ENCODE results near the gene GMDS.

GMDS gene

DNA sequence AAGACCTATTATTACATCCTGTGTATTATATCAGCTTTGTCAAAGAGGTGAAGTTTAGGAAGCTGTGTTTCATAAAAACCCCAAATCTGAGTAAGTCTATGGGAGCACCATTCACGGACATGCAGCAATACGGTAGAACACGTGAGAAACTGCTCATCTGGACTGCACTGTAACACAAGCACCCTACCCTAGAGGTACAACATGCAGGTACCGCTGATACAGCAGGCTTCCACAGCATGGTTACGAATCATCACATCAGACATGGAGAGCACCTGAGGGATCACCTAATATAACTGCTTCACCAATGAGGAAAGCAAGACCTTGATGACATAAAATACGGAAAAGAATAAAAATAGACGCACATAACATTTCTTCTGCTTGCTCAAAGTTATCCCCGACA lies 96.7 kb downstream of the GMDS start:
- Histone ChIP-seq H3K27me3 (ENCODE audit: insufficient read depth, low read depth) (no peaks in the 10 kb centered on the region), H3K79me2 (ENCODE audit: insufficient read depth, low read depth) (no peaks in the 10 kb centered on the region), H3K27ac (no peak overlapping the region), H2AFZ (ENCODE audit: low read depth) (no peak overlapping the region), H3K4me2 (no peak overlapping the region), H3K4me1 (ENCODE audit: low read depth, poor library complexity, severe bottlenecking) (no peaks in the 10 kb centered on the region), H4K20me1 (ENCODE audit: insufficient read depth) (no peaks in the 10 kb centered on the region), H3K36me3 (ENCODE audit: insufficient read depth) (no peaks in the 10 kb centered on the region), H3K9ac (no peak overlapping the region), H3K4me3 (IDR thresholded peaks at IDR 0.05; ENCODE audit: insufficient read depth, low read depth, low read length) (no peak overlapping the region)
- TF ChIP-seq, protein P1, sequence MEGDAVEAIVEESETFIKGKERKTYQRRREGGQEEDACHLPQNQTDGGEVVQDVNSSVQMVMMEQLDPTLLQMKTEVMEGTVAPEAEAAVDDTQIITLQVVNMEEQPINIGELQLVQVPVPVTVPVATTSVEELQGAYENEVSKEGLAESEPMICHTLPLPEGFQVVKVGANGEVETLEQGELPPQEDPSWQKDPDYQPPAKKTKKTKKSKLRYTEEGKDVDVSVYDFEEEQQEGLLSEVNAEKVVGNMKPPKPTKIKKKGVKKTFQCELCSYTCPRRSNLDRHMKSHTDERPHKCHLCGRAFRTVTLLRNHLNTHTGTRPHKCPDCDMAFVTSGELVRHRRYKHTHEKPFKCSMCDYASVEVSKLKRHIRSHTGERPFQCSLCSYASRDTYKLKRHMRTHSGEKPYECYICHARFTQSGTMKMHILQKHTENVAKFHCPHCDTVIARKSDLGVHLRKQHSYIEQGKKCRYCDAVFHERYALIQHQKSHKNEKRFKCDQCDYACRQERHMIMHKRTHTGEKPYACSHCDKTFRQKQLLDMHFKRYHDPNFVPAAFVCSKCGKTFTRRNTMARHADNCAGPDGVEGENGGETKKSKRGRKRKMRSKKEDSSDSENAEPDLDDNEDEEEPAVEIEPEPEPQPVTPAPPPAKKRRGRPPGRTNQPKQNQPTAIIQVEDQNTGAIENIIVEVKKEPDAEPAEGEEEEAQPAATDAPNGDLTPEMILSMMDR (conservative IDR thresholded peaks at IDR 0.05; ENCODE audit: low read depth, low read length): no peak

DNA sequence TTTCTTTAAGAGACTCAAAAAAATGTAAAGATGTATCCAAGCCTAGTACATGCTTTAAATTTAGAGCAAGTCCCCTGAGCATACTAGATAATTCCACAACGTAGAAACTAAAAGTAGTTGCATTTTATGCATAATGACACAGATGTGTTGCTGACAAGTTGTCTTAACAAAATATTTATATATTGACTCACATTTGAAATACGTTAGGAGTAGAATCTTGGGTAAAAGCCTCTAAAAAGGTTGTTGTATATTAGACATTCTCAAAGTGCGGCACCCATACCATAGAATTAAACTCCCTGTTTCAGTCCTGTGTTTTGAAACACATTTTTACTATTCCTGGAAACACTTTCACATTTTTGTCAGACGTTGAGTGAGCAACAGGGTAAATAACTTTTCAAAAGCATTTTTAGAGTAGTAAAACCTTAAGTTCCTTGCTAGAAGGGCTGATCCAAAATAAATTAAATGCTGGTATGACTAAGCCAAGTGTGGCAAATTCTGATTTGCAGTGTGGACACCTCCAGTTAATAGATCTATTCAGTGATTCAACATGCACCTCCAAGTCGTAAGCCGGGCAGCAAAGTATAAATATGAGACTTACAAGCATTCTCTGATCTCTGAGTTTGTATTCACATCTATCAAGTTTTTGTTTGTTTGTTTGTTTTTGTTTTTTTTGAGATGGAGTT lies 97.5 kb downstream of the GMDS start:
- Histone ChIP-seq H3K9ac (no peak overlapping the region), H3K4me1 (ENCODE audit: low read depth, poor library complexity, severe bottlenecking) (no peaks in the 10 kb centered on the region), H3K36me3 (ENCODE audit: insufficient read depth) (no peaks in the 10 kb centered on the region), H2AFZ (ENCODE audit: low read depth) (no peak overlapping the region), H3K4me2 (no peak overlapping the region), H3K27me3 (ENCODE audit: insufficient read depth, low read depth) (no peaks in the 10 kb centered on the region), H3K79me2 (ENCODE audit: insufficient read depth, low read depth) (no peaks in the 10 kb centered on the region), H3K27ac (no peak overlapping the region), H4K20me1 (ENCODE audit: insufficient read depth) (no peaks in the 10 kb centered on the region), H3K4me3 (IDR thresholded peaks at IDR 0.05; ENCODE audit: insufficient read depth, low read depth, low read length) (no peak overlapping the region)
- TF ChIP-seq, protein P1 (conservative IDR thresholded peaks at IDR 0.05; ENCODE audit: low read depth, low read length): no peak

DNA sequence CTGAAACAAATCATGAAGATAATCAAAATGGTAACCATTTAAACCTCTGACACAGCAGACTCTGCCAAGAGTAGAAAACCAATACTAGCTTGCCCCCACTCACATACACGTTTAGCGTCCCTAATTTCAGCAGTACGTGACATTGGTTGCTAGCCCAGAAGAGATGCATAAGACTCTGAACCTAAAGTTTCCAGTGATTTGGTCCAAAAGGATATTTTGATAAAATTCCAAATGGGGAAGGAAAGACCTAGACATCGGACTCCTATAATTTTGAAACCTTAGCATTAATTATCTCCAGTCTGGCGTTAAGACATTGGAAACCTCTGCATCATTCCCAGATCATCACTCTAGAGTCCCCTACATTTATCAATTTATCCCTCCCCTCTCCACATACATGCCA lies 98.1 kb downstream of the GMDS start:
- no peaks in the 10 kb centered on the region for H3K4me1 ChIP-seq (ENCODE audit: low read depth, poor library complexity, severe bottlenecking)
- no peaks in the 10 kb centered on the region for H3K79me2 ChIP-seq (ENCODE audit: insufficient read depth, low read depth)
- no peak overlapping the region for H3K27ac ChIP-seq
- H3K9ac ChIP-seq: no peak overlapping the region
- no peak overlapping the region for H3K4me2 ChIP-seq
- TF ChIP-seq, protein P1 (conservative IDR thresholded peaks at IDR 0.05; ENCODE audit: low read depth, low read length): no peak
- no peaks in the 10 kb centered on the region for H3K36me3 ChIP-seq (ENCODE audit: insufficient read depth)
- H4K20me1 ChIP-seq (ENCODE audit: insufficient read depth): no peaks in the 10 kb centered on the region
- no peak overlapping the region for H2AFZ ChIP-seq (ENCODE audit: low read depth)
- H3K27me3 ChIP-seq (ENCODE audit: insufficient read depth, low read depth): no peaks in the 10 kb centered on the region
- H3K4me3 ChIP-seq (IDR thresholded peaks at IDR 0.05; ENCODE audit: insufficient read depth, low read depth, low read length): no peak overlapping the region

DNA sequence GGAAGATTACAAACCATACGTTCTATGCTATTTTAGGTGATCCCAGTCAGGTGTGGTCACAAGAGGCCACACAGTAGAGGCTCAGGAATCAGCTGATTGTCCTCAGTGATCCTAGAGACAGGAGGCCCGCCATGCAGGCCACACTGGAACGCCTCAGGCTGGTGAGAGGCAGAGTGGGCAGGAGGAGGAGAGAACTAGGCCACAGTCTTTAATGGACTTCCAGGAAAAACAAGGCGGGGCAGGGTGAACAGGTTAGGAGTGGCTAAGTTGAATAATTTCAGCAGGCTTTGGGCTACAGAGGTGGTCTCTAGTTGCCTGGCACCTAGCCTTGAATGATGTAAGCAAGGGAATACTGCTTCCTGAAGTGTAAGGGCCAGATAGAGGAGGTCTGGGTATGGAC lies 101.2 kb downstream of the GMDS start:
- Histone ChIP-seq H3K9ac (no peak overlapping the region), H3K27ac (no peak overlapping the region), H3K27me3 (ENCODE audit: insufficient read depth, low read depth) (no peaks in the 10 kb centered on the region), H3K79me2 (ENCODE audit: insufficient read depth, low read depth) (no peaks in the 10 kb centered on the region), H3K4me2 (no peak overlapping the region), H3K4me1 (ENCODE audit: low read depth, poor library complexity, severe bottlenecking) (no peaks in the 10 kb centered on the region), H4K20me1 (ENCODE audit: insufficient read depth) (no peaks in the 10 kb centered on the region), H3K4me3 (IDR thresholded peaks at IDR 0.05; ENCODE audit: insufficient read depth, low read depth, low read length) (no peak overlapping the region), H3K36me3 (ENCODE audit: insufficient read depth) (no peaks in the 10 kb centered on the region), H2AFZ (ENCODE audit: low read depth) (no peak overlapping the region)
- TF ChIP-seq, protein P1 (conservative IDR thresholded peaks at IDR 0.05; ENCODE audit: low read depth, low read length): no peak

Data from KMS-11 (cell line).